ENCODE data around the gene ECPAS.
"Not testable (repeated sequence)": the region's sequence is repeated elsewhere in the genome, so short reads cannot be mapped to it uniquely, and the experiment has no call there.

The ECPAS gene, protein sequence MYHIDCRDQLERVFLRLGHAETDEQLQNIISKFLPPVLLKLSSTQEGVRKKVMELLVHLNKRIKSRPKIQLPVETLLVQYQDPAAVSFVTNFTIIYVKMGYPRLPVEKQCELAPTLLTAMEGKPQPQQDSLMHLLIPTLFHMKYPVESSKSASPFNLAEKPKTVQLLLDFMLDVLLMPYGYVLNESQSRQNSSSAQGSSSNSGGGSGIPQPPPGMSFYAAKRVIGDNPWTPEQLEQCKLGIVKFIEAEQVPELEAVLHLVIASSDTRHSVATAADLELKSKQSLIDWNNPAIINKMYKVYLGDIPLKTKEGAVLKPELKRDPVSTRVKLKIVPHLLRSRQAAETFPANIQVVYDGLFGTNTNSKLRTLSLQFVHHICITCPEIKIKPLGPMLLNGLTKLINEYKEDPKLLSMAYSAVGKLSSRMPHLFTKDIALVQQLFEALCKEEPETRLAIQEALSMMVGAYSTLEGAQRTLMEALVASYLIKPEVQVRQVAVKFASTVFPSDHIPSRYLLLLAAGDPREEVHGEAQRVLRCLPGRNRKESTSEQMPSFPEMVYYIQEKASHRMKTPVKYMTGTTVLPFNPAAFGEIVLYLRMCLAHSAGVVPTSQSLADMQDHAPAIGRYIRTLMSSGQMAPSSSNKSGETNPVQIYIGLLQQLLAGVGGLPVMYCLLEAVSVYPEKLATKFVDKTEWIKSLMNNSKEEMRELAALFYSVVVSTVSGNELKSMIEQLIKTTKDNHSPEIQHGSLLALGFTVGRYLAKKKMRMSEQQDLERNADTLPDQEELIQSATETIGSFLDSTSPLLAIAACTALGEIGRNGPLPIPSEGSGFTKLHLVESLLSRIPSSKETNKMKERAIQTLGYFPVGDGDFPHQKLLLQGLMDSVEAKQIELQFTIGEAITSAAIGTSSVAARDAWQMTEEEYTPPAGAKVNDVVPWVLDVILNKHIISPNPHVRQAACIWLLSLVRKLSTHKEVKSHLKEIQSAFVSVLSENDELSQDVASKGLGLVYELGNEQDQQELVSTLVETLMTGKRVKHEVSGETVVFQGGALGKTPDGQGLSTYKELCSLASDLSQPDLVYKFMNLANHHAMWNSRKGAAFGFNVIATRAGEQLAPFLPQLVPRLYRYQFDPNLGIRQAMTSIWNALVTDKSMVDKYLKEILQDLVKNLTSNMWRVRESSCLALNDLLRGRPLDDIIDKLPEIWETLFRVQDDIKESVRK (N-terminal part only)

DNA sequence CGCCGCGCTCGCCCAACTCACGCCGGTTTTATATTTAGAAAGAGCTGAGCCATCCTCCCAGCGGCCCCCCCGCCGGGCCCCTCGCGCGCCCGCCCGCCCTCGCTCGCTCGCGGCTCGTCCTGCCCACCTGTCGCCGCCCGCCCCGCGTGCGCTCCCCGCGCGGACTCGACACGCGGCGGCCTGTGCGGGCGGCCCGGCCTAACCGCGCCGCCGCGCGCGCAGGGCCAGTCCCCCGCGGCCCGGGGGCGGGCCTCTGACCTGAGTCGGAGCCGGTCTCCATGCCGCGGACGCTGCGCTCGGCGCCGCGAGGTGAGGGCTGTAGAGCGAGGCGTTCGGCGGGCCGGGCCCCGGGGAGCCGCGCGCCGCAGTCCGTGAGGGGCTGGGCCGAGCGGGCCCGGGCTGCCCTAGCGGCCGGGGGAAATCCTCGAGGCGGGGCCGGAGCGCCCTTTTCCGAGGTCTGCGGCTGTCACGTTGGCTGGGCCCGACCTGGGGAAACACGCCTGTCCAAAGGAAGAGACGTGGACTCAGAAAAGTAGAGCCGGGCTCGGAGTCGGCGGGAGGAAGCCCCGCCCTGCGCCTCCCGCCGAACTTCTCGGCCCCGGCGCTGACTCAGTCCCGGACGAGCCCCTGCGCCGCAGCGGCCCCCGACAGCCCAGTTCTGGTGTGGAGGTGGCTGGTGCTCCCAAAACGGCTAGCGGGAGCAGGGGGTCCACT is at the start of gene ECPAS:
TSS of gene ECPAS (minus strand) at position 526 of the 714 bp plus-strand sequence. CDS start 11,465 bp downstream, outside the sequence.
- DNase-seq (ENCODE audit: low read depth in 2 of 2), result peak; percentile 54 to 61

DNA sequence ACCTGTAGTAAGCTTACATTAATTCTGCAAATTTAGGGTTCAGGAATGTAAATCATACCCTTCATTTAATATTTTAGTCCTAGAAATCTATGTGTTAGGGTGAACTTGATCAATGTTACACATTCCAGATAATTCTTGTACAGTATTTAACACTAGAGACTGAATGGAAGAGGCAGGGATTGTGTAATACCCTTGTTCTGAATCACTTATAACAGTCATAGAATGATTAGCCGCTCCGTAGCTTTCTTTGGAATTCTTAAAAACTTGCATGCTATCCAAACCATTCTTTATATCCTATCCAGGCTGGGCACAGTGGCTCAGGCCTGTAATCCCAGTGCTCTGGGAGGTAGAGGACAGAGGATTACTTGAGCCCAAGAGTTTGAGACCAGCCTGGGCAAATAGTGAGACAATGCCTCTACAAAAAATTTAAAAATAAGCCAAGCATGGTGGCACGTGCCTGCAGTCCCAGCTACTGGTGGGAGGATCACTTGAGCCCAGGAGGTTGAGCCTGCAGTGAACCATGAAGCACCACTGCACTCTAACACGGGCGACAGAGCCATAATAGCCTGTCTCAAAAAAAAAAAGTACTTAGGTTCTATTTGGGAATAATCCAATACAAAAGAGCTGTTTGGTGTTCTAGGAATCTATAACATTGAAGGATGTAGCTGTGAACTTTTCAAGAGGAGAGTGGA is 49.1 kb upstream of the ECPAS start:
- DNase-seq (ENCODE audit: low read depth in 2 of 2), result no peak

DNA sequence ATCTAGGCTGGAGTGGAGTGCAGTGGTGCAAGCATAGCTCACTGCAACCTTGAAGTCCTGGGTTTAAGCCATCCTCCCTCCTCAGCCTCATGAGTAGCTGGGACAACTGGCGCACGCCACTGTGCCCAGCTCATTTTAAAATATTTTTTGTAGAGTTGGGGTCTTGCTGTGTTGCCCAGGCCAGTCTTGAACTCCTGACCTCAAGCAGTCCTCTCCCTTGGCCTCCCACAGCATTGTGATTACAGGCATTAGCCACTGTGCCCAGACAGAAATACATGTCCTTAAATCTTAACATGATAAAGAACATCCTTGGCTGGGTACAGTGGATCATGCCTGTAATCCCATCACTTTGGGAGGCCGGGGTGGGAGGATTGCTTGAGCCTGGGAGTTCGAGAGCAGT is 47.5 kb upstream of the ECPAS start:
- DNase-seq (ENCODE audit: low read depth in 2 of 2), result no peak

DNA sequence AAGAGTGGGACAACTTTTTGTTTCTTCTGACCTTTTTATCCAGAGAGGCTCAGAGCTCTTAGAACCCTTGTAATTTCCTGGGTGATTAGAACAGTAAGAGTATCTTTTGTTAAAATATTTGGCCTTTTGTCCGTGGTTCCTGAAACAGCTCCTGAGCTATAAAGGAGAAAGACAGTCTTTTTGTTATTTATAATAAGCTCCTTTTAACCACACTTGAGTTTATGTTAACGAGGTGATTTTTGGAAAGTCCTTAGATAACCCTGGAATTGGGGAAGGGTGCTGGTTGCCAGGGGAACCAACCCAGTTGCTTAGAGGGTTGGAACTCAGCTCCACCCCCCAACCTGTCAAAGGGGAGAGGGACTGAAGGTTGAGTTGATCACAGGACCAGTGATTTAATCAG is 45.6 kb upstream of the ECPAS start:
- DNase-seq (ENCODE audit: low read depth in 2 of 2), result no peak

- DNase-seq (ENCODE audit: low read depth in 2 of 2), result no peak
Observed at GRCh38 chr9:111527347-111527746, 43.2 kb upstream of the ECPAS start.

DNA sequence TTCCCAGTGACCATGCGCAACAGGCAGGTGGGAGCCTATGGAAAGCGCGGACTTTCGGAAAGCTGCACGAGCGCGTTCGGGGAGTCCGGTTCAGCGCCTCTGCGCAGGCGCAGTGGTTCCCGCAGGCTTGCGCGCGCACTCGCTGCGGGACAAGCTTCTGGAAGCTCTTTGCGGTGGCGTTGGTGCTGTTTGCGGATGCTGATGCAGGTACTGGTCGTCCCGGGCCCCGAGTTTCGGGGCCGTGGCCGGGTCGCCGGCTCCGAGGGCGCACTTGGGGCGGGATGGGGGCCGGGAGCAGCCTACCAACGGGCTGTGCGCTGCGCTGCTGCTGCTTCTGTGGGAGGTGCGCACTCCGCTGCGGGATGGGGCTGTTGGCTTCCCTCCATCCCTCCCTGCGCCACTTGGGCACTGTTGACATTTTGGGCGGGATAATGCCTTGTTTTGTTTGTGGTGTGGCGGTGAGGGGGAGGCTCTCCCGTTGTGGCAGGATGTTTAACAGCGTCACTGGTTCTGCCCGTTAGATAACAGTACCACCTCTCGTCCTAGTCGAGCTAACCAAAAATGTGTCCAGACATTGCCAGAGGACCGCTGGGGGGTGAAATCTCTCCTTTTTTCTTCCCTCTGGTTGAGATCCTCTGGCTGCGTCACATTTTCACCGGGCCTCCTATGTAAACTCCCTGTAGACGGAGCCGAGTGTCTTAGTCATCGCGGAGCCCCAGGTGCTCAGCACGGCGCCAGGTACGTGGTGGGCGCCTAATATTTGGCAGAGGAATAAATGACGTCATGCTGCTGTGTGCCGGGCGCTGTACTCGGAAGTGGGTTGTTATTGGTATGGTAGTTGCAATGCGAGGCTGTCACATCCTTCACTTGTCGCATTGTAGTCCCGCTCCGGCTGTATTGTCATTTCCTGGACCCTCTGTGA is 41.1 kb upstream of the ECPAS start, which contains the start of gene ZNF483:
TSS of gene ZNF483 (plus strand) at position 124 of the 922 bp plus-strand sequence. CDS start 2,217 bp downstream, outside the sequence.
- peak; percentile 56 to 65 for DNase-seq (ENCODE audit: low read depth in 2 of 2)

GRCh38 chr9:111524731-111525055 is 40.5 kb upstream of the ECPAS start:
- DNase-seq (ENCODE audit: low read depth in 2 of 2), result no peak

GRCh38 chr9:111516061-111516465 is 31.9 kb upstream of the ECPAS start:
- DNase-seq (ENCODE audit: low read depth in 2 of 2), result no peak

DNA sequence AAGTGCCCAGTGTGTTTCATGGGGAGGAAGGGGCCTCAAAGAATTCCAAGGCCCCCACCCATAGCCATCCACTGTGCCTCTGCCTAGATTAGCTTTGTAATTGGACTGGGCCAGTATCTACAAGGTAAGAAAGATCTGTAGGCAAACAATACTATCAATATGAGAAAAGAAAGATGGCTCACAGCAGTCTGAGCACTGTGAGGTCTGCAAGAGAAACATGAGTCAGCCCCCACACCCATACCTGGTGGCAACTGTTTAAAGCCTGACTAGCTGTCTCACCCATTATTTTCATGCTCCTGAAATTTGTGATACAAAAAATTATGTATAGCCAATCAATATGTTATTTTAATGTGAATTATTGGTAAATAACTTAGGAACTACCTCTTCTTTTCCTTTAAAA is 30.8 kb upstream of the ECPAS start:
- DNase-seq (ENCODE audit: low read depth in 2 of 2), result no peak

DNA sequence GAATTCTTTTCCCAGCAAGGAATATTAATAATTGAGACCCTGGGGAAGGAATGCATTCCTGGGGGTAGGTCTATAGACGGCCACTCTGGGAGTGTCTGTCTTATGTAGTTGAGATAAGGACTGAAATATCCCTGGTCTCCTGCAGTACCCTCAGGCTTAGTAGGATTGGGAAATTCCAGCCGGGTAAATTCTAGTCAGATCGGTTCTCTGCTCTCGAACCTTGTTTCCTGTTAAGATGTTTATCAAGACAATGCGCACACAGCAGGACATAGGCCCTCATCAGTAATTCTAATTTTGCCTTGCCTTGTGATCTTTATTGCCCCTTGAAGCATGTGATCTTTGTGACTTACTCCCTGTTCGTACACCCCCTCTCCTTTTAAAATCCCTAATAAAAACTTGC is 27.4 kb upstream of the ECPAS start:
- not testable (repeated sequence) for DNase-seq (ENCODE audit: low read depth in 2 of 2)

- no peak for DNase-seq (ENCODE audit: low read depth in 2 of 2)
Observed at GRCh38 chr9:111502506-111502905, 18.3 kb upstream of the ECPAS start.

- DNase-seq (ENCODE audit: low read depth in 2 of 2), result no peak
Observed at GRCh38 chr9:111501648-111502047, 17.5 kb upstream of the ECPAS start.

DNA sequence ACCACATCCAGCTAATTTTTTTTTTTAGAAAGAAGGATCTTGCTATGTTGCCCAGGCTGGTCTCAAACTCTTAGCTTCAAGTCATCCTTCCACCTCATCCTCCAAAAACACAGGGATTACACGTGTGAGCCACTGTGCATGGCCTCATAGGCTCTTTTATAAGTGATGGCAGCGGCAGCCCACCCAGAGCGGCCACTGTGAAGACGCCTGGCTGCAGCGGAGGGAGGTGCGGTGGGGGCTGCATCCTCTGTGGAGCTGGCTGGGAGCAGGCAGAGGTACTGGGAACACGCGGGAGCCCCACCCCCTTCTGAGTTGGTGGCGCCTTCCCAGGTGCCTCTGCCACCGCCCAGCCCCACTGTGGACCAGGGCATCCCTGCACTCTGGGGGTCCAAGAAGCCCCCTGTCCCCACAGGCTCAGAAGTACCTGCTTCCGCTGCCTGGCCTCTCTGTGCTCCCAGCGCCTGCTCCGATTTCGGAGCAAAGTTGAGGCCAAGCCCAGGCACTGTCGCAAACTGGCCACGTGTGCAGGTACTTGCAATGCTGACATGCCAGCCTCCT is 16.9 kb upstream of the ECPAS start:
- no peak for DNase-seq (ENCODE audit: low read depth in 2 of 2)

DNA sequence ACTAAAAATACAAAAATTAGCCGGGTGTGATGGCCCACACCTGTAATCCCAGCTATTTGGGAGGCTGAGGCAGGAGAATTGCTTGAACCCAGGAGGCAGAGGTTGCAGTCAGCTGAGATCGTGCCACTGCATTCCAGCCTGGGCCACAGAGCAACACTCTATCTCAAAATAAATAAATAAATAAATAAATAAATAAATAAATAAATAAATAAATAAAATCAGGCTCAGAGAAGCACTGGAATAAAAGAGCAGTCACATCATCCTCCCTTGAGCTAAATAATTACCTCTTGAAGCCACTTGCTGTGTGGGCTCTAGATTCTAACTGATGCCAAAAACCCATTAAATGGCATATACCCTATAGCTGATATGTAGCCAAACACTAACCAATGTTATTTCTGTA is 13.0 kb upstream of the ECPAS start:
- not testable (repeated sequence) for DNase-seq (ENCODE audit: low read depth in 2 of 2)

GRCh38 chr9:111484572-111484894 is 350 bp upstream of the ECPAS start:
- no peak for DNase-seq (ENCODE audit: low read depth in 2 of 2)

DNA sequence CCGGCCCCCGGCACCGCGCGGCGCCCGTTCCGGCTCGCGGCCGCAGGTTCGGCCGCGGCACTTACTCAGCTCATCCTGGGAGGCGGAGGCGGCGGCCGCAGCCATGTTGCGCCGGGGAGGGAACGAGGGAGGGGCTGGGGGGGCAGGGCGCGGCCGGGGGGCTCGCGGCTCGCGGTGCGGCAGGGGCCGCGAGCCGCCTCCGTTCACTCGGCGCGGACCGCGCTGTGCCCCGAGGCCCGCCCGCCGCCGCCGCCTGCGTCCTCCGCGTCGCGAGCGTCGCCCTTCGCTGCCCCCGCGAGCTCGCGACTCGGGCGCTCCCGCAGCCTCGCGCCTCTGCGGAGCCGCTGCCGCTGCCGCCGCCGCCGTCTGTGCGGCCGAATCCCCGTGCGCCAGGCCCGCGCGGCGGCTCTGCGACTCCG is 735 bp downstream of the ECPAS start:
- peak; percentile 35 to 57 for DNase-seq (ENCODE audit: low read depth in 2 of 2)

GRCh38 chr9:111482694-111483438 is 1.3 kb downstream of the ECPAS start:
- DNase-seq (ENCODE audit: low read depth in 2 of 2), result peak; percentile 33 to 48

DNA sequence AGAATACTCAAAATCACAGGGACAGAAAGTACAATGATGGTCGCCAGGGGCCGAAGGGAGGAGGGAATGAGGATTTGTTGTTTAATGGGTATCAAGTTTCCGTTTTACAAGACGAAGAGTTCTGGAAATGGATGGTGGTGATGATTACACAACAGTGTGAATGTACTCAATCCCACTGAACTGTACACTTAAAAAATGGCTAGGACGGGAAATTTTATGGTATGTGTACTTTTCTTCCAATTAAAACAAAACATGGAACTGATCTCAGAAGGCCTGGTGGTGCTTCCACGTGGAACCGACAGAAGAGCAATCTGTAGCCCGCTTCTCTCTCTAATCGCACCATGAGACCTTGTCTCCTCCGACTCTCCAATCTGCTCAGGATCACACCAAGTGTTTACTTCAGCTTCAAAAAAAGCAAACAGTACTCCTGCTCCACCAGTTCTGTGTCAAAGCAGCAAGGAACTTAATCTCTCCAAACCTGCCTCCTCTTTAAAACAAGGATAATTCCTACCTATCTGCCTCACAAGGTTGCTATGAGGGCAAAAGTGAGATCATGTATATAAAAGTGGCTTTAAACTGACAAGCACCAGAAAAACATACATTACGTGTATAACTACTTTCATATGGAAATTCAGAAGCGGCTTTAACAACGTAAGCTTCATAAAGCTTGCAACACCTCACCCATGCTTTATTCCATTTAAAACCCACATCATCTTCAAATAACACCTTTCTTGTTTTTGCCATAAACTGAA is 2.1 kb downstream of the ECPAS start:
- DNase-seq (ENCODE audit: low read depth in 2 of 2), result no peak
